AG09319 (cell line): Measurements from ENCODE around the gene EYS.
"Not testable (repeated sequence)": the region's sequence is repeated elsewhere in the genome, so short reads cannot be mapped to it uniquely, and the experiment has no call there.

Source experiments
- DNase-seq: peaks from one replicate; pipeline ENCODE4 v3.0.0-alpha.2; 2010; ENCODE audit warnings: low read depth; ENCODE audit errors: extremely low read depth
- CTCF ChIP-seq: IDR thresholded peaks from 2 replicates; pipeline ENCODE4 v1.5.1; 2011; ENCODE audit warnings: low read depth, mild to moderate bottlenecking, inconsistent platforms, low read length, moderate library complexity

The EYS gene

GRCh38 chr6:65538644-65539043 is 168.4 kb downstream of the EYS start:
- TF ChIP-seq CTCF, result no peak
- DNase-seq, result no peak

GRCh38 chr6:65537600-65537999 is 169.4 kb downstream of the EYS start:
- TF ChIP-seq CTCF, result no peak
- DNase-seq, result no peak

GRCh38 chr6:65531533-65531932 is 175.5 kb downstream of the EYS start:
- TF ChIP-seq CTCF, result no peak
- DNase-seq, result no peak

- no peak for DNase-seq
- TF ChIP-seq CTCF, result no peak
Observed at GRCh38 chr6:65524232-65524631, 182.8 kb downstream of the EYS start.

GRCh38 chr6:65505736-65506135 is 201.3 kb downstream of the EYS start:
- TF ChIP-seq CTCF, result no peak
- no peak for DNase-seq

GRCh38 chr6:65501045-65501444 is 206.0 kb downstream of the EYS start:
- TF ChIP-seq CTCF, result no peak
- DNase-seq, result no peak

- not testable (repeated sequence) for DNase-seq
Observed at GRCh38 chr6:65483652-65484051, 223.4 kb downstream of the EYS start.

GRCh38 chr6:65469650-65470049 is 237.4 kb downstream of the EYS start:
- no peak for TF ChIP-seq CTCF

More at GRCh38 chr6:65469650-65470049, 237.4 kb downstream of the EYS start:
- no peak for DNase-seq
